ENCODE results near the gene ZNF487.

GRCh38 chr10:43407576-43408330 lies 29.2 kb upstream of the ZNF487 start:
- no peak for TF ChIP-seq ZNF302 (tag by site-specific recombination; IDR thresholded peaks at IDR 0.05; ENCODE audit: low read depth)
- TF ChIP-seq, protein P1, sequence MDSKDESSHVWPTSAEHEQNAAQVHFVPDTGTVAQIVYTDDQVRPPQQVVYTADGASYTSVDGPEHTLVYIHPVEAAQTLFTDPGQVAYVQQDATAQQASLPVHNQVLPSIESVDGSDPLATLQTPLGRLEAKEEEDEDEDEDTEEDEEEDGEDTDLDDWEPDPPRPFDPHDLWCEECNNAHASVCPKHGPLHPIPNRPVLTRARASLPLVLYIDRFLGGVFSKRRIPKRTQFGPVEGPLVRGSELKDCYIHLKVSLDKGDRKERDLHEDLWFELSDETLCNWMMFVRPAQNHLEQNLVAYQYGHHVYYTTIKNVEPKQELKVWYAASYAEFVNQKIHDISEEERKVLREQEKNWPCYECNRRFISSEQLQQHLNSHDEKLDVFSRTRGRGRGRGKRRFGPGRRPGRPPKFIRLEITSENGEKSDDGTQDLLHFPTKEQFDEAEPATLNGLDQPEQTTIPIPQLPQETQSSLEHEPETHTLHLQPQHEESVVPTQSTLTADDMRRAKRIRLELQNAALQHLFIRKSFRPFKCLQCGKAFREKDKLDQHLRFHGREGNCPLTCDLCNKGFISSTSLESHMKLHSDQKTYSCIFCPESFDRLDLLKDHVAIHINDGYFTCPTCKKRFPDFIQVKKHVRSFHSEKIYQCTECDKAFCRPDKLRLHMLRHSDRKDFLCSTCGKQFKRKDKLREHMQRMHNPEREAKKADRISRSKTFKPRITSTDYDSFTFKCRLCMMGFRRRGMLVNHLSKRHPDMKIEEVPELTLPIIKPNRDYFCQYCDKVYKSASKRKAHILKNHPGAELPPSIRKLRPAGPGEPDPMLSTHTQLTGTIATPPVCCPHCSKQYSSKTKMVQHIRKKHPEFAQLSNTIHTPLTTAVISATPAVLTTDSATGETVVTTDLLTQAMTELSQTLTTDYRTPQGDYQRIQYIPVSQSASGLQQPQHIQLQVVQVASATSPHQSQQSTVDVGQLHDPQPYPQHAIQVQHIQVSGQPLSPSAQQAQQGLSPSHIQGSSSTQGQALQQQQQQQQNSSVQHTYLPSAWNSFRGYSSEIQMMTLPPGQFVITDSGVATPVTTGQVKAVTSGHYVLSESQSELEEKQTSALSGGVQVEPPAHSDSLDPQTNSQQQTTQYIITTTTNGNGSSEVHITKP (tag by site-specific recombination; IDR thresholded peaks at IDR 0.05), result 0 out of 2 replicates have a peak, but pooled peaks have one; percentile 21

Data from HEK293 (cell line).